Left ventricle myocardium inferior (tissue), 1 donor: Measurements from ENCODE around the gene TMEM131L. TPM values are rescaled to one million over a fixed set of nuclear protein-coding genes. Genes with fewer than 3 reads are reported as not detected.
A peak's percentile ranks its signal among the peaks of the same experiment; 100 is the strongest.

Experiments used
- DNase-seq: peaks from one replicate; pipeline ENCODE4 v3.0.0-alpha.2; 2020
- H3K27ac ChIP-seq: fragments of 200-600 bp; replicated peaks from 2 replicates; pipeline ENCODE4 v1.8.0; 2021
- H3K27me3 ChIP-seq: fragments of 200-600 bp; 2 replicates; pipeline ENCODE4 v1.8.0; 2021; ENCODE audit warnings: low read depth
- H3K36me3 ChIP-seq: fragments of 200-600 bp; 2 replicates; pipeline ENCODE4 v1.8.0; 2021
- H3K4me1 ChIP-seq: fragments of 200-600 bp; 2 replicates; pipeline ENCODE4 v1.8.0; 2021
- H3K4me3 ChIP-seq: fragments of 200-600 bp; 2 replicates; pipeline ENCODE4 v1.8.0; 2021; ENCODE audit warnings: mild to moderate bottlenecking, moderate library complexity
- H3K9me3 ChIP-seq: fragments of 200-600 bp; replicated peaks from 2 replicates; pipeline ENCODE4 v1.8.0; 2021
- CTCF ChIP-seq: fragments of 200-600 bp; IDR thresholded peaks from 2 replicates; pipeline ENCODE4 v1.8.0; 2021; ENCODE audit warnings: antibody characterized with exemption, mild to moderate bottlenecking, borderline replicate concordance
- intact Hi-C: fragments of 100-400 bp; cut with micrococcal nuclease; formaldehyde crosslinking; loops from one replicate; pipeline ENCODE4 v1.11.0; 2022
- total RNA-seq: library from RNA; stranded (reverse); fragmentation: NEBNext Ultra II Directional; extraction: Animal tissue kit (Norgen Biotek cat#: 25700); gene quantifications from one replicate; pipeline ENCODE4 v1.2.1, GENCODE V29; 2021
- donor health status: DM: no; HTN: yes; CAD: no; lungs with severe emphysema.

The TMEM131L gene
- total RNA-seq, 1 donor from 2014 or later: 14.9 TPM

- no peak for DNase-seq
- Histone ChIP-seq H3K9me3 (no peaks in the 10 kb centered on the region), H3K4me3 (no peak overlapping the region), H3K27me3 (no peaks in the 10 kb centered on the region), H3K27ac (no peak overlapping the region), H3K4me1 (peaks cover 73% of the 10 kb centered on the region), H3K36me3 (no peaks in the 10 kb centered on the region)
- no peak for TF ChIP-seq CTCF
- intact Hi-C loops: no loop called here
These were observed 24.9 kb downstream of the TMEM131L start for GRCh38 chr4:153490985-153491483.

- no peaks in the 10 kb centered on the region for H3K27me3 ChIP-seq
- H3K4me1 ChIP-seq: peaks cover 68% of the 10 kb centered on the region
- no peaks in the 10 kb centered on the region for H3K36me3 ChIP-seq
- DNase-seq: no peak
- intact Hi-C loops: no loop called here
- TF ChIP-seq CTCF: no peak
- no peak overlapping the region for H3K27ac ChIP-seq
- H3K4me3 ChIP-seq: no peak overlapping the region
- no peaks in the 10 kb centered on the region for H3K9me3 ChIP-seq
These were observed 28.4 kb downstream of the TMEM131L start for GRCh38 chr4:153494562-153494961.

- Histone ChIP-seq H3K27ac (no peak overlapping the region), H3K36me3 (no peaks in the 10 kb centered on the region), H3K4me3 (no peak overlapping the region), H3K27me3 (no peaks in the 10 kb centered on the region), H3K4me1 (peaks cover 58% of the 10 kb centered on the region), H3K9me3 (no peaks in the 10 kb centered on the region)
- DNase-seq: no peak
- intact Hi-C loops: no loop called here
- TF ChIP-seq CTCF: no peak
These were observed 29.5 kb downstream of the TMEM131L start for GRCh38 chr4:153495480-153496193.

GRCh38 chr4:153497091-153497531, 31.0 kb downstream of the TMEM131L start:
- Histone ChIP-seq H3K27me3 (no peaks in the 10 kb centered on the region), H3K9me3 (no peaks in the 10 kb centered on the region), H3K27ac (peak overlapping the region; percentile 73), H3K4me3 (peak overlapping the region; percentile 22), H3K4me1 (peaks cover 58% of the 10 kb centered on the region), H3K36me3 (no peaks in the 10 kb centered on the region)
- no peak for TF ChIP-seq CTCF
- DNase-seq: no peak
- intact Hi-C loops: no loop called here

- DNase-seq: no peak
- Histone ChIP-seq H3K4me1 (peaks cover 58% of the 10 kb centered on the region), H3K9me3 (no peaks in the 10 kb centered on the region), H3K4me3 (peak overlapping the region; percentile 22), H3K27ac (peak overlapping the region; percentile 73), H3K36me3 (no peaks in the 10 kb centered on the region), H3K27me3 (no peaks in the 10 kb centered on the region)
- no peak for TF ChIP-seq CTCF
- intact Hi-C loops: no loop called here
These were observed 32.1 kb downstream of the TMEM131L start for GRCh38 chr4:153497988-153498967.
